GM21381 (cell line): ENCODE data around the gene SLC44A4.
"Not testable (repeated sequence)": the region's sequence is repeated elsewhere in the genome, so short reads cannot be mapped to it uniquely, and the experiment has no call there.

Experiments used
- ATAC-seq: cut with Tn5 transposase; IDR thresholded peaks from one replicate; pipeline ENCODE4 v1.9.1; 2021; ENCODE audit warnings: mild to moderate bottlenecking, moderate library complexity; ENCODE audit not compliant: unreplicated experiment

SLC44A4 gene

GRCh38 chr6:31880616-31881015 is 1.8 kb upstream of the SLC44A4 start:
- ATAC-seq, result no peak

- no peak for ATAC-seq
Observed at GRCh38 chr6:31879901-31880300, 1.1 kb upstream of the SLC44A4 start.

GRCh38 chr6:31879143-31879542 is 346 bp upstream of the SLC44A4 start:
- ATAC-seq, result no peak

- no peak for ATAC-seq
Observed at GRCh38 chr6:31878222-31878621, 575 bp downstream of the SLC44A4 start.

- no peak for ATAC-seq
Observed at GRCh38 chr6:31877651-31878161, 1.1 kb downstream of the SLC44A4 start.

- no peak for ATAC-seq
Observed at GRCh38 chr6:31877125-31877650, 1.6 kb downstream of the SLC44A4 start.

GRCh38 chr6:31876357-31876756 is 2.4 kb downstream of the SLC44A4 start:
- no peak for ATAC-seq

GRCh38 chr6:31875877-31876276 is 2.9 kb downstream of the SLC44A4 start:
- no peak for ATAC-seq

- no peak for ATAC-seq
Observed at GRCh38 chr6:31874836-31875572, 3.8 kb downstream of the SLC44A4 start.

GRCh38 chr6:31874084-31874670 is 4.6 kb downstream of the SLC44A4 start:
- no peak for ATAC-seq

- ATAC-seq, result no peak
Observed at GRCh38 chr6:31871046-31871659, 7.6 kb downstream of the SLC44A4 start.

- no peak for ATAC-seq
Observed at GRCh38 chr6:31870385-31870921, 8.3 kb downstream of the SLC44A4 start.

- ATAC-seq, result no peak
Observed at GRCh38 chr6:31869343-31869742, 9.5 kb downstream of the SLC44A4 start.

GRCh38 chr6:31868658-31868971 is 10.2 kb downstream of the SLC44A4 start:
- ATAC-seq, result not testable (repeated sequence)

GRCh38 chr6:31865205-31866118 is 13.3 kb downstream of the SLC44A4 start:
- ATAC-seq, result no peak

GRCh38 chr6:31864818-31865204 is 14.0 kb downstream of the SLC44A4 start:
- no peak for ATAC-seq

- not testable (repeated sequence) for ATAC-seq
Observed at GRCh38 chr6:31864123-31864562, 14.7 kb downstream of the SLC44A4 start.

- peak; percentile 86 for ATAC-seq
Observed at GRCh38 chr6:31862344-31863235, 16.2 kb downstream of the SLC44A4 start, which contains the start of gene NEU1. Gene NEU1 (minus strand): TSS chr6:31862821. CDS start chr6:31862776, 45 bp downstream.

GRCh38 chr6:31861919-31862343 is 16.9 kb downstream of the SLC44A4 start:
- no peak for ATAC-seq
